Mesothelial cell of epicardium (in vitro differentiated cells): Measurements from ENCODE around the gene IPCEF1. TPM values are rescaled to one million over a fixed set of nuclear protein-coding genes. Genes with fewer than 3 reads are reported as not detected.

Experiments
- DNase-seq, 2 experiments: peaks; one replicate each; pipeline ENCODE4 v3.0.0; 2021; ENCODE audit warnings: low spot score in 2 of 2; ENCODE audit not compliant: unreplicated experiment in 2 of 2
- H3K27ac Mint-ChIP-seq: 2 replicates; pipeline ENCODE4 v1.8.0; 2021; ENCODE audit warnings: mixed read lengths
- H3K27me3 Mint-ChIP-seq: 2 replicates; pipeline ENCODE4 v1.8.0; 2021; ENCODE audit warnings: low read depth, mixed read lengths
- H3K36me3 Mint-ChIP-seq: 2 replicates; pipeline ENCODE4 v1.8.0; 2021; ENCODE audit warnings: mixed read lengths
- H3K4me1 Mint-ChIP-seq: 2 replicates; pipeline ENCODE4 v1.8.0; 2021; ENCODE audit warnings: mixed read lengths
- H3K4me3 Mint-ChIP-seq: 2 replicates; pipeline ENCODE4 v1.8.0; 2021; ENCODE audit warnings: mild to moderate bottlenecking, moderate library complexity, mixed read lengths
- H3K9me3 Mint-ChIP-seq: 2 replicates; pipeline ENCODE4 v1.8.0; 2021; ENCODE audit warnings: mixed read lengths
- CTCF ChIP-seq: fragments of 200-600 bp; sonication (generic); IDR thresholded peaks from one replicate; pipeline ENCODE4 v1.5.0; 2021; ENCODE audit warnings: antibody characterized with exemption; ENCODE audit not compliant: unreplicated experiment
- total RNA-seq: library from RNA; stranded (reverse); gene quantifications from 3 replicates; pipeline ENCODE4 v1.2.1, GENCODE V29; 2021

Gene IPCEF1
- total RNA-seq, 1 donor from 2014 or later: 0.76 TPM

GRCh38 chr6:154167126-154167525 is 189.5 kb downstream of the IPCEF1 start:
- Mint-ChIP-seq H3K36me3 (no peaks in the 10 kb centered on the region), H3K4me3 (no peak overlapping the region), H3K9me3 (peaks cover 5% of the 10 kb centered on the region), H3K27me3 (no peaks in the 10 kb centered on the region), H3K27ac (no peak overlapping the region), H3K4me1 (peaks cover 4% of the 10 kb centered on the region)
- no peak for TF ChIP-seq CTCF
- DNase-seq: no peak

- Mint-ChIP-seq H3K27me3 (no peaks in the 10 kb centered on the region), H3K36me3 (no peaks in the 10 kb centered on the region), H3K27ac (no peak overlapping the region), H3K4me3 (no peak overlapping the region), H3K4me1 (peaks cover 4% of the 10 kb centered on the region), H3K9me3 (peaks cover 5% of the 10 kb centered on the region)
- no peak for DNase-seq
- no peak for TF ChIP-seq CTCF
Observed at GRCh38 chr6:154166140-154166539, 190.5 kb downstream of the IPCEF1 start.

GRCh38 chr6:154165478-154165877 is 191.1 kb downstream of the IPCEF1 start:
- DNase-seq: no peak
- no peaks in the 10 kb centered on the region for H3K36me3 Mint-ChIP-seq
- H3K27me3 Mint-ChIP-seq: no peaks in the 10 kb centered on the region
- peaks cover 5% of the 10 kb centered on the region for H3K9me3 Mint-ChIP-seq
- H3K27ac Mint-ChIP-seq: no peak overlapping the region
- H3K4me1 Mint-ChIP-seq: peaks cover 4% of the 10 kb centered on the region
- TF ChIP-seq CTCF: no peak
- H3K4me3 Mint-ChIP-seq: no peak overlapping the region

GRCh38 chr6:154164397-154164796 is 192.2 kb downstream of the IPCEF1 start:
- Mint-ChIP-seq H3K4me3 (no peak overlapping the region), H3K9me3 (peaks cover 5% of the 10 kb centered on the region), H3K4me1 (peaks cover 4% of the 10 kb centered on the region), H3K36me3 (no peaks in the 10 kb centered on the region), H3K27me3 (no peaks in the 10 kb centered on the region), H3K27ac (peak overlapping the region; percentile 54)
- DNase-seq: no peak
- TF ChIP-seq CTCF: no peak

- Mint-ChIP-seq H3K9me3 (peaks cover 5% of the 10 kb centered on the region), H3K27me3 (no peaks in the 10 kb centered on the region), H3K27ac (no peak overlapping the region), H3K4me1 (peaks cover 14% of the 10 kb centered on the region), H3K4me3 (no peak overlapping the region), H3K36me3 (no peaks in the 10 kb centered on the region)
- no peak for TF ChIP-seq CTCF
- DNase-seq: no peak
Observed at GRCh38 chr6:154161689-154162088, 194.9 kb downstream of the IPCEF1 start.

GRCh38 chr6:154159126-154159525 is 197.5 kb downstream of the IPCEF1 start:
- Mint-ChIP-seq H3K27ac (no peak overlapping the region), H3K36me3 (no peaks in the 10 kb centered on the region), H3K27me3 (no peaks in the 10 kb centered on the region), H3K4me1 (peaks cover 20% of the 10 kb centered on the region), H3K9me3 (no peaks in the 10 kb centered on the region), H3K4me3 (no peak overlapping the region)
- TF ChIP-seq CTCF: no peak
- DNase-seq: no peak
